ENCODE measurements around the gene C1QTNF8.

Gene C1QTNF8

DNA sequence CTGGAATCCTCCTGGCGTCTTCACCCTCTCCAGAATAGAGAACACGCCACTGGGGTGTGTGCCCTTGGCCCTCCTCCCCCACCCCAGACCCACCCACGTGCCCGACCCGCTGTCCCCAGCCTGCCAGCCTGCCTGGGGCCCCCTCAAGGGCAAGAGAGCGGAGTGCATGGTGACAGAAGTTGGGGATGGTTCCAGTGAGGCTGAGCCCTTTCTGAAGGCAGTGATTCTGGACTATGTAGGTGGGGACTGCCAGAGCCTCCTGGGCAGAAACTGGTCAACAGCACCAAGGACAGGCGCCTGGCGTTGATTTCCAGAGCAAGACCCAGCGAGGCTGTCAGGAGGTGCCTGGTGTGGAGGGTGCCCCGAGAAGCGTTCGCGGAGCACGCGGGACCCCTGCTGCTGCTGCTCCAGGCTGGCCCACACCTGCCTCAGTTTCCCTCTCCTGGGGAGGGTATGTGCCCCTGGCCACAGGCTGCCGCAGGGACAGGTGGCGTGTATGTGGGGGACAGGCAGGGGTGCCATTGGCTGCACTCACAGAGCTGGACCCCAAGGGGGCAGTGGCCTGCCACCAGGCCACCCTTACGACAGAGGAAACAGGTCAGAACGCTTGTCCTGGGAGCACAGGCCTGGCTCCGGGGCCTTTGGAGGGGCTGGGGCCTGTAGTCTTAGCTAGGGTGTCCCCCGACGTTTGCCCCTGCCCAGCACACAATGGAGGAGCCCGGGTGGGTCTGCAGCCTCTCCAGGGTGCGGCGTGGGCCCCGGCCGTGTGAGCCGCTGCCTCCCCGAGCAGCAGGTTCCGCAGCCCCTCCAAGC is 22.3 kb downstream of the C1QTNF8 start:
- no peak for DNase-seq

DNA sequence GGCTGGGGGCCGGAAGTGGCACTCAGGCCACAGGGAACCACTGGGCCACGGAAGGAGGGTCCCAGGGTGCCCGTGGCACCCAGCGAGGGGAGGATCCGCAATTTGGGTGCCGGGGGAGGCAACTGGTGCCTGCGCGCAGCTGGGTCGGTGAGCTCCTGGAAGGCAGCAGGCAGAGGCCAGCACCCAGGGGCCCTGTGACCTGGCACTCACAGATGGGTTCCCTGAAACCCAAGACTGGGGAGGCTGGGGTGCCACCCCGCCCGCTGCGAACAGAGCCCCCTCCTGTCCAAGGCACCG is 22.8 kb downstream of the C1QTNF8 start:
- DNase-seq, result no peak

DNA sequence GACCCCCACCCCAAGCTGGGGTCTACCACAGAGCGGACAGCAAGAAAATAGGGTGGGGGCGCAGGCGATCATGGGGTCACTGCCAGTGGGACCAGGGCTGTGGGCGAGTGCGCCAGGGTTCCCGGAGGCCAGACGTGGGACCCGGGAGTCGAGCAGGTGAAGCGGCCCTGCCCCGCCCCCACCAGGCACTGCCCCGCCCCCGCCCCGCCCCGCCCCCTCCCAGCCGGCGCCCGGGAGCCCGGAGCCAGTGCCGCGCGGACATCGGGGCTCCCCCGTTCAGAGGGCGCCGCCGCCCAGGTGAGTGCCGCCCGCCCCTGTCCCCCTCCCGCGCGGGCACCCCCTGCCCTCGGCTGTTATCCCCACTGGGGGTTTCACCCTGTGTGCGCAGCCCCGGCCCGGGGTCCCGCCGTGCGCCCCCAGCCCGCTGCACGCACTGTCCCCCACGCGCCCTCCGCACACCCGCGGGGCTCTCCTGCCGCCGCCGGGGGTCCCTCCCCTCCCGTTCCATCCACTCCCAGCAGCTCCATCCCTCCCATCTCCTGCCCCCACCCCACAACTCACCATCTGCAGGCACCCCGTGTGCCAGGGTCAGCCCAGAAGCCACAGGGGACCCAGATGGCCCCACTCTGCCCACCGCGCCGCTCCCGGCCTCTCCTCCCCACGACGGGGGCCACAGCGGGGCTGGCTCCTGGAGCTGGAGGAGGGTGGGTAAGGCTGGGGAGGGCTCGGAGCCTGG is 23.4 kb downstream of the C1QTNF8 start, which contains the start of gene SSTR5:
SSTR5 (plus strand) TSS at position 222 of the 736 bp plus-strand sequence. CDS start 6,122 bp downstream, outside the sequence.
- DNase-seq, result no peak

DNA sequence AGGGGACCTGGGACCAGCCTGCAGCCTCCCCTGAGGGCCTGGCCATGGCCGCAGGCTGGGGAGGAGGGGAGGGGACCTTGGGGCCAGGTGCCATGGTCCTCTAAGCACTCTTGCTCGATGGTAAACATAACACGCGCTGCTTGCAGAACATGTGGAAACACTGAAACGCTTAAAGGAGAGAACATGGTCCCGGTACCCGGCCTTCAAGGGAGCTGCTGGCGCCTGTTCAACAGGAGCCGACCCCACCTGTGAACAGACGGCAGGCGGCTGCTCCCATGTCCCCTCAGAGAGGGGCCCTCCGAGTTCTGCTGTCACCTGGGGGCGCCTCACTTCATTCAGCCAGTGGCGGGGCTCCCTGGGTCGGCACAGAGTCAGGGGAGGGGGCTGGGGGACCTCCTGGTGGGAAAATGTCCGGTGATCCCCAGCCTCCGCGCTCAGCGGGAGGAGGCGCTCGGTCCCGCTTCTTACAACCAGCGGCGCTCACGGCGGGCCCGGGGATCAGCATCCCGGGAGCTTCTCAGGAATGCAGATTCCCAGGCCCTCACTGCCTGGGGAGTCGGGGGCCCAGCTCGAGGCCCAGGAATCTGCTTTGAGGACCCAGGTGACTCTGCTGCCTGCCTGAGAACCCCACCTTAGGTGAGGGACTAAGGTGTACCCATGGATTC is 24.4 kb downstream of the C1QTNF8 start:
- no peak for DNase-seq

DNA sequence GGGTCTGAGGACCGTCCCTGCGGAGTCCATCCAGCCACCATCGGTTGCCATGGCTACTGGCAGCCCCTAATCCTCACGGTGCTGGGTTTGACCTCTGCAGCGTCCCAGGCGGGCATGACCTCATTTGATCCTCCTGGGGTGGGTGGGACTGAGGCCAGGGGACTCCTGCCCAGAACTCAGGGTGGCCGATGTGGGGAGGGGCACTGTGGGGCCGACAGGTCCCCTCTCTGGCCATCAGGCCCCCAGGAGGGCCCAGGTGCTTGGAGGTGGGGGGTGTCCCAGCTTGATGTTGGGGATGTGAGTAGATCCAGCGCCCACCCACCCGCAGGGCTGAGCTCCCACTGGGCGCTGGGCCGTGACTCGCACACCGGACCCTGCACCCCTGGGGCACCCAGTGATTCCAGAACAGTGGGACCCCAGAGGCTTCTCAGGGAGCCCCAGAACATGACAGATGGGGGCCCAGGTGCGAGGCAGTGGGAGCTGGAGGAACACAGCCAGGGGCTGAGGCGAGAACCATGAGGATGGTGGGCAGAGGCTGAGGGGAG is 25.1 kb downstream of the C1QTNF8 start:
- DNase-seq, result no peak

DNA sequence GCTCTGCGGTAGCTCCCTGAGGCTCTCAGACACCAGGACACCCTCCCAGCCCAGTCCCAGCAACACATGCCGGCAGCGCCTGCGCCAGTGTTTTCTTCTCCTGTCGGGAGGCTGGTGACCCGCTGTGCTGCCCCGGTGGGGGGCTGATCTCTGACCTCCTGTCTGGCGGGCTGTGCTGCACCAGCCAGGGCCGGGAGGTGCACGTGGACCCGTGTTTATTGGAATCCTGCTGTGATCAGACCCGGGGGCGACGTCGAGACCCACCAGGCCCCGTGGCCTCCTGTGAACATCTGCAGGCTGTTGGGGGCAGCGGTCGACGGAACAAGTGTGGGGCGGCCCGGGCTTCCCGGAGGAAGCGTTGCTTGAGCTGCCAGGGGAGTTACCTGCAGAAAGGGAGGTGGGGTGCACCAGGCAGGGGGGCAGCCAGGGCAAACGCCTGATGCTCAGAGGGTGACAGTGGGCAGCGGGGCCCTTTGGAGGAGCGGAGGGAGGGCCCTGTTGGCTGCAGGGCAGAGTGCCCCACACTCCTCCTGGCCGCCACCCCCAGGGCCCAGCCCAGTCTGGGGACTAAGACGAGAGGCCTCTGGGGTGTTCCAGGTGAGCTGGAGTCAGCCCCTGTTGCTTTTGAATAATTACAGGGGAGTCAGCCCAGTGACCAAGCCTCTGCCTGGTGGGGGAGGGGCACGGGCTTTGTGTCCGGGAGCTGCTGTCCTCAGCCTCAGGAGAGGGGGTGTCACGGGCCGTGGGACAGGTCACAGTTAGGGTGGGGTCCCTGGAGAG is 25.8 kb downstream of the C1QTNF8 start:
- no peak for DNase-seq

DNA sequence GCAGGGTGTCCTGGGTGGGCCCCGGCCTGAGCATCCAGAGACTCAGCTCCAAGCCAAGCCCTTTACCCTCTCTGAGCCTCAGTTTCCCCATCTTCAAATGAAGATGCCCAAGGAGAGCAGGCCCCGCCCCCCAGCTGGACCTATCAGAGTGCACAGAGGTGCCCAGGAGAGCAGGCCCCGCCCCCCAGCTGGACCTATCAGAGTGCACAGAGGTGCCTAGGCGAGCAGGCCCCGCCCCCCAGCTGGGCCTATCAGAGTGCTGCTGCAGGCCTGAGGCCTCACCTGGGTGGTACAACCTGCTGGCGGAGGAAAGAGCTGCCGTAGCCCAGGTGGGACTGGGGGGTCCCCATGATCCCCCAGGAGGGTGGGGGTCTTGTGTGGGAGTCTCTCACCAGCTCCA is 26.9 kb downstream of the C1QTNF8 start:
- no peak for DNase-seq

DNA sequence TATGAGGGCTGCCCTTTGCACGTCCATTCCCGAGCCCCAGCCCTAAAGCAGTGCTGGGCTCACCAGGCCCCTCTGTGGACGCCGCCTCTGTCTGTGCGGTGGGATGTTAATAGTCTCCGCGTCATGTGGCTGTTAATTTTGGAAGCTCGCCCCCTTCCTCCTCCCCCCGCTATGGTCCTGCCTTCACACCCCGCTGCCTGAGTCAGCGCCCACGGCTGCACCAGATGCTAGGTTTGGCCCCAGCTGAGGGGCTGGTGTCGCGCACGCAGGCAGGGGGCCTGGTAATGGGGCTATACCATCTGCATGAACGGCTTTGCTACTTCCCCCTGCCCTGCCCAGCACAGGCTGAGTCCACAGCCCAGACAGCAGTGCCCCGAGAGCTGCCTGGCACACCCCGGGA is 27.6 kb downstream of the C1QTNF8 start:
- no peak for DNase-seq

DNA sequence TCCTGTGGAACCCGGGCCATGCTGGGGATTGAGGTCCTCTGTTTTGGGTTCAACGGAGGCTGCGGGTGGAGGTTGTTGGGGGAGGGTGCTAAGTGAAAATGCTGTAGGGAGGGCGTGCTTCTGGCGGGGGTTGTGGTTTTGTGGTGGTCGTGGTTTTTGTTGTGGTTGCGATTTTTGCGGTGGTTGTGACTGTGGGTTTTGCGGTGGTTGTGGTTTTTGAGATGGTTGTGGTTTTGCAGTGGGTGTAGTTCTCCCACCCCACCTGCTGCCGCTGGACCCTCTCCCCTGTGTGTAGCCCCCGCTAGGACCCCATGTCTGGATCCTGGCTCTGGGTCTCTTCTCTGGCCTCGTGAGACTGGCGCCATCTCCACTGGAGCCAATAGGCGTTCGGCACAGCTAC is 28.4 kb downstream of the C1QTNF8 start:
- DNase-seq, result no peak

DNA sequence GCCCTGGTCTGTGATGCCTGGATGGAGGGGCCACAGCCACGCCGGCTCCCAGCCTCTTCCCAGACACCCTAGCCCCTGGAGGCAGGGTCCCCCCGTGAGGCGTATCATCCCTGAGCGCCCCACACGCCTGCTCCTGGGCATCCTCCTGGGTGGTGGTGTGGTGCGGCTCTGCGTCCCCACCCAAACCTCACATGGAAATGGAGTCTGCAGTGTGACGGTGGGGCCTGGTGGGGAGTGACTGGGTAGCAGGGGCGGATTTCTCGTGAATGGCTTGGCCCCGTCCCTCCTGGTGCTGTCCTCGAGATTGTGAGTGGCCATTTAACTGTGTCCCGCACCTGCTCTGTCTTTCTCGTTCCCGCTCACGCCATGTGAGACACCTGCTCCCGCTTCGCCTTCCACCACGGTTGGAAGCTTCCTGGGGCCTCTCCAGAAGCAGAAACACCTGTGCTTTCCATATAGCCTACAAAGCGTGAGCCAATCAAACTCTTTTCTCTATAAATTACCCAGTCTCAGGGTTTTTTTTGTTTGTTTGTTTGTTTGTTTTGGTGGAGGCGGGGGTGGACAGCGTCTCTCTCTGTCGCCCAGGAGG is 29.4 kb downstream of the C1QTNF8 start:
- DNase-seq, result no peak

DNA sequence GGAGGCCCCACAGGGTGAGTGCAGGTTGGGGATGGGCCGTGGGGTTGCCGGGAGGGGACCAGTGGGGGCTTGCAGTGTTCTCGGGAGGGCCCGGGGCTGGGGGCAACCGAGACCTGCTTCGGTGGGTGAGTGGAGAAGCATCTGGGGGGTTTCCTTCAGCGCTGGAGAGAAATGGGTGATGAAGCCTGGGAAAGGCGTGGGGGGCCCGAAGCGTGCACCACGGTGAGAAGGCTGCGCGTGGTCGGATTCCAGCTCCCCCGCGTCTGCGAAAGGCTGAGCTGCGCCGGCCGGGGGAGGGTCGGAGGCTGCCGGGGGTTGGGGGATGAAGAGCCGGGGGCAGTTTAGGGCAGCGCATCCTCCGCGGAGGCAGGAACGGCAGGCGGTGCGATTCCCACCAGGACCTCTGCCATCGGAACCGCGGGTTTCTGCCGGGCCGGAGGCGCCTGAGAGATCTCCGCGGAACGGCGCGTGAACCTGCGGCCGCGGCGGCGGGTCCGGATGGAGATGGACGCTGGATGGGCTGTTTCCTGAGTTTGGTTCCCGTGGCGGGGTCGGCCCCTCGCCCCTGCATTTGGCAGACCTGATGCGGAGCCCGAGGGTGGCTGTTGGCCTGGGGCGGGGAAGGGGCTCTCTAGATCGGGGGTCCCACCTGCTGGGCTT is 30.4 kb downstream of the C1QTNF8 start:
- no peak for DNase-seq

DNA sequence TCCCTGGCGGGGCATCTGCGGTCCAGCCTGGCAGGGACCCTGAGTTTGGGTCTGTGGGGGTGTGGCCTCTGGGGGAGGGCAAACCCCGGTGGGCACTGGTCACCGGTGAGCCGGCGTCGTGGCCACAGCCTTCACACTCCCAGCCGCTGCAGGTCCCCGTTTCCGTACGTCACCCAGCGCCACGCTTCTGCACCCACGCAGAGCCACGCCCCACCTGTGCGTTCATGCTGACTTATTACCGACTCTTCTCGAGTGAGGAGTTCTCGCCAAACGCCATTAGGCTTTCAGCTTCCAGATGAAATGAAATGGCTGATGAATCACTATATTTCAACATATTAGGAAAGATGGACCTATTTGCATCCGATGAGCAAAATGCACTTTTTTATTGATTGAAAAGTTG is 32.3 kb downstream of the C1QTNF8 start:
- DNase-seq, result no peak

DNA sequence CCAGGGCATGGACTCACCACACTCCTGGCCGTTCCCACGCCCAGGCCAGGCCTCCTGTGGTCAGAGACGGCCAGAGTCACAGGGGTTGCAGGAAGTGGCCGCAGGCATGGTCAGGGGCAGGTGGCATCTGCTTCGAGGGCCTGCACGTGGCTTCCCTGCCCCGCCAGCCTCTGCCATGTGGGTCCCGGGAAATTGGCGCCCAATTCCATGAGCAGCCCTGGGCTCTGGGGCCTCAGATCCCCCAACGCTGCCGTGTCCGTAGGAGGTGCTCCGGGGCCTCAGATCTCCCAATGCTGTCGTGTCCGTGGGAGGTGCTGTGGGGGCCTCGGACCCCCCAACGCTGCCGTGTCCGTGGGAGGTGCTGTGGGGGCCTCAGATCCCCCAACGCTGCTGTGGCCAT is 33.1 kb downstream of the C1QTNF8 start:
- DNase-seq, result no peak

DNA sequence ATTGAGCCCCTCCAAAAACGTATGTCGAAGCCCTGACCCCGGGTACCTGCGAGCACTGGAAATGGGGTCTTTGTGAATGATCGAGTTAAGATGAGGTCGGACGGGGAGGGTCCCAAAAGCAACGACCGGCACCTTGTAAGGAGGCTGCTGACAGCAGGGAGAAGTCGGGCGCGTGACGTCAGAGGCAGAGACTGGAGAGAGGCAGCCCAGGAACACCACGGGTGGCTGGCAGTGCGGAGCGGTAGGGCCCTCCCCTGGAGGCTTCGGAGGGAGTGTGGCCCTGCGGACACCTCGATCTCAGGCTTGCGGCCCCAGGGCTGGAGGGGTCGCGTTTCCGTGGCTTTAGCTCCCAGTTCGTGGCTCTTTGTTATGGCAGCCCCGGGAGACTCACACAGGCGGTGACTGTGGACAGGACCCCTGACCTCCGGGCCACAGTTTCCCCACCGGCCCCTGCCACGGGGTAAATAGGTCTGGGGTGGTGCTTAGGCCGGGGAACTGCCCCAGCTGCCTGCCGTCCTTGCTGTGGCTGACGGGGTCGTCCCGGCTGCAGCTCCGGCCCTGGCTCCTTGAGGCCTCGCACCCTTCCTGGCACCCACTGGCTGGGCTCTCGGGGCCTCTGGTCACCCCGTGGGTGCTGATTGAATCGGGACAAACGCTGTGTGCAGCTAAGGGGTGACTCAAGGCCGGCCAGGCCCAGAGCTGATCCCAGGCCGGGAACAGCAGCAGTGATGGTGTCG is 34.1 kb downstream of the C1QTNF8 start:
- no peak for DNase-seq

DNA sequence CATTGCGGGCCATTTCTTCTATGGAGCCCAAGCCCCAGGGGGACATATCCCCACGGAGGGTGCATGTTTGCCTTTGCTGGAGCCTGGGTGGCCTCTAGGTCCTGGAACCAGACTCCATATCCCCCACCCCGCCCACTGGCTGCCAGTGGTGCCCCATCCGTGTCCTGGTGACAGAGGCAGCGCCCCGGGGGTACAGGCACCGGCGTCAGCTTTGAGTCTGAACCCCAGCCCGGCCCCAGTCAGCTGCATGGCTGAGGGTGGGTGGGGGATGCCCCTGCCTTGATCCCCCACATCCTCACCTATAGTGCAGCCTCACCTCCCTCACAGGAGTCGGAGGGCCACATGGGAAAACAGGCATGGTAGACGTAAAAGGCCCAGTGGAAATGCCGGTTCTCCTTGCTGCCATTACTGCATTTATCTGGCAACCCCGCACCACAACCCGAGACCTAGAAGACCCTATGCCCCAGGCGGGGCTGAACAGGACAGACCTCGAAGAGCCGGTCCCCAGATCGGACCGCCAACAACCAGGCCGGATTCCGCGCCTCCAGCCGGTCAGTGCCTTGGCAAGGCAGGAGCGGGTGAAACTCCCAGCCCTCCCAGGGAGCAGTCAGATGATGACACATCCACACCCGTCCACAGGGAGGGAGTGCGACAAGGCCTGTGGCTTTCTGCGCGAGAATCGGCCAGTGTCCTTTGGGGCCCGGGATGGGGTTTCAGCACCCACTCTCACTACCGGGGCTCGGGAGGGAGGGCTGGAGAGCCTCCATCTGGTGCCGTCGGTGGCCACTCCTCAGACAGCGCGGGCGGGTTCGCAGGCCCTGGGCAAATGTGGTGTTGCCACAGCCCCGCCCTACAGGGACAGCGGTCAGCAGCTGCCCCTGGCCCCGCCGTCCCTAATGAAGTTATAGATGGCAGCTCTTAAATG is 35.4 kb downstream of the C1QTNF8 start:
- no peak for DNase-seq

DNA sequence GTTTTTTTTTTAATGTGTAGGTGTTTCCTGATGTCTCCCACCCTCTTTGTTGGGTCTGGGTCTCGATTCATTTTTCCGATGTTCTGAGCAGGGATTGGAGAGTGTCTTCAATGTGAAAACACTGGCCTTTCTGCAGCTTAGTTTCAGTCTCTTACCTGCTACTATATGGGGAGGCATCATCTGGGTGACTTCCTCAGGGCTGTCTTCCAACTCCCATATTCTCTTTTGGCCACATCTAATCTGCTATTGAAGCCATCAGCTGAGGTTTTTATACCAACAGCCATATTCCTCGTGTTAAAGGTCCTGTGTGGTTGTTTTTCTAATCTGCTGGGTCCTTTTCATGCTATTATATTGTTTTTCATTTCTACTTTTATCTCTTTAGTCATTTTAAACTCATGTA is 36.7 kb downstream of the C1QTNF8 start:
- DNase-seq, result no peak

DNA sequence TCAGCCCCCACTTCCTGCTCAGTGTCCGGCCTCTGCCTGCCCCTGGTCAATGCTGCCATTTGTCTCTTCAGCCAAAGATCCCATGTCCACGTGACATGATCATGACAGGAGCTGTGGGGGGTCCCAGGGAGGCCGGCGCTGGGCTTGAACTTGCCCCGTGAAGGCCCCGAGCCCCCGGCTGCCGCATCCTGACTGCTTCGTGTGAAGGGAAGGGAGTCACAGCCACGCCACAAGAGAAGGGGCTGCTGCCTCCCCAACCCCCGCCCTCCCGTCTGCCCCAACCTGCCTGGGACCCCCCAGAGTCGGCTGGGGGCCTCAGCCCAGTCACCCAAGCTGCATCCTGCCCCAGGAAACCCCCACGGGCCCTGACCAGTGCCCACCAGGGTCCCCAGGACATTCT is 37.8 kb downstream of the C1QTNF8 start:
- DNase-seq, result no peak

DNA sequence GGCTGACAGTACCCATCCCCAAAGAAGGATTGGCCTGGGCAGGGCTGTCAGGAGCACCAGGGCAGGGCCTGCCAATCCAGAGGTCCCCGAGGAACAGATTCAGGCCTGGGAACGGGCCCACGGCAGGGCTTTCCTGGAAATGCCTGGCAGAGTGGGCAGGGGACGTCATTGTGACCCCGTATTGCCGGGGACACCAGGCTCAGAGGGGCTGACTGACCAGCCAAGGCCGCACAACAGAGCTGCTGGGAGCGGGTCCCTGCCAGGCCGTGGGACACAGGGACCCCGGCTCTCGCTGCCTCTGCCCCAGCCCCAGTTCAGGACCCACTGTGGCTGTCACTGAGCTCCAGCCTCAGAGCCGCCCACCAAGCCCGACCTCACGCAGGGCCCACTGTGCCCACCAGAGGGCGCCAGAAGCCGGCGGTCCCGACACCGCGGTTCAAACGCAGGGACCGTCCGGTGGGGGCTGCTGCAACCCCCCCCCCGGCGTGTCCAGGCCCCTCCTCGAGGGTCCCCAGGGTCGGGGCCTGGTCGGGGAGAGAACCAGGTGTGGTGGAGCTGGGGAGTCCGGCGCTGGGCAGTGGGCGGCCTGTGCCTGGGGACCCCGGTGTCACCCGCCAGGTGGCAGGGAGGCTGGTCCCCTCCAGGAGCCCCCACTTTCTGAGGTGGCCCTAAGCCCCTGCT is 38.7 kb downstream of the C1QTNF8 start:
- DNase-seq, result no peak

DNA sequence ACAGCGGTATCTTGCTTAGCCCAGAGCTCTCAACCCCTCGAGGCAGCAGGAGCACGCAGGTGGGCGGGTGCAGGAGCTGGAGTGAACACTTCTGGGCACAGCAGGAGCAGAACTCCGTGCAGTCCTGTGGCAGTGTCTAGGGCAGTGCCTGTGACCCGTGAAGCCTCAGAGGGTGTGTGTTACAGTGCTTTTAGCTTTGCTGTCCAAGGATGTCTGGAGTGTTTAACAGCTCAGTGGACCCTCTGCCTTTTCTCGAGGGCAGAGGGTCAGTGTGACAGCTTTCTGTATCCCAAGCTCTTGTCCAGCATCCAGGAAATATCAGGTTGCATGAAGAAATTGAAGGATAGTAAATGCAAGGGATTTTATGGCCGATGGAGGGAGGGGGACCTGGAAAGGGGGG is 39.8 kb downstream of the C1QTNF8 start:
- DNase-seq, result no peak

DNA sequence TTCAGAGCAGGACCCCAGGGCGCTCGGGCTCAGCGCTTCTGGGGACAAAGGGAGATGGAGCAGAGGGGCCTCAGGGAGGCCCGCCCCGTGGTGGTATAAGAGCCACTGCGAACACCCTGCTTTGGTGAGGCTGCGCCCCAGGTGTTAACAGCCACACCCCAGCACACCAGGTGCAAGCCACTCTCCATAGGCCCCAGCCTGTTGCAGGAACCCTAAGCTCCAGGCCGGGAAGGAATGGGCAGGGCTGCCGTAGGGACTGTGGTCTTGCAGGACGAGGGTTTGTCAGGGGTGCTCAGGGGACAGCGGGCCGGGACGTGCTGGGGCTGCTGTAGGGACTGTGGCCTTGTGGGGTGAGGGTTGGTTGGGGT is 40.5 kb downstream of the C1QTNF8 start:
- DNase-seq, result no peak

Data from midbrain (tissue), 1 donor.